Testis (tissue), 2 donors: ENCODE data around the gene MAP3K7CL.

Source experiments
- CTCF ChIP-seq, 3 experiments: fragments of 450-650 bp in 2 of 3; fragments of 200-600 bp in 1 of 3; sonication (generic) in 1 of 3; IDR thresholded peaks; one replicate each; pipeline ENCODE4 v1.5.1; 2016 to 2019; ENCODE audit warnings: antibody characterized with exemption in 3 of 3, mild to moderate bottlenecking in 2 of 3, moderate library complexity in 1 of 3
- POLR2A ChIP-seq: fragments of 450-650 bp; IDR thresholded peaks from one replicate; pipeline ENCODE4 v1.6.1; 2017; ENCODE audit warnings: antibody characterized with exemption, mild to moderate bottlenecking, moderate library complexity

GRCh38 chr21:29185633-29186032, 55.2 kb downstream of the MAP3K7CL start:
- no peak for TF ChIP-seq CTCF (IDR thresholded peaks at IDR 0.05)
- TF ChIP-seq POLR2A: no peak
